Ovary (tissue), 3 donors: ENCODE measurements around the gene NAPG.

Source experiments
- EP300 ChIP-seq: sonication (generic); formaldehyde crosslinking; IDR thresholded peaks from one replicate; pipeline ENCODE4 v1.6.1; 2017; ENCODE audit warnings: antibody characterized with exemption
- TF ChIP-seq, protein P1 (sequence below), 3 donors: fragments of 450-650 bp in 2 of 3; fragments of 200-600 bp in 1 of 3; IDR thresholded peaks; one replicate each; pipeline versions ENCODE4 v1.5.1 to v1.8.0; 2016 to 2022; ENCODE audit warnings: antibody characterized with exemption in 3 of 3, mild to moderate bottlenecking in 1 of 3
- donor health status: DM: no; HTN: no; CAD: no.

GRCh38 chr18:10497206-10497749 is 28.5 kb upstream of the NAPG start:
- TF ChIP-seq, protein P1, sequence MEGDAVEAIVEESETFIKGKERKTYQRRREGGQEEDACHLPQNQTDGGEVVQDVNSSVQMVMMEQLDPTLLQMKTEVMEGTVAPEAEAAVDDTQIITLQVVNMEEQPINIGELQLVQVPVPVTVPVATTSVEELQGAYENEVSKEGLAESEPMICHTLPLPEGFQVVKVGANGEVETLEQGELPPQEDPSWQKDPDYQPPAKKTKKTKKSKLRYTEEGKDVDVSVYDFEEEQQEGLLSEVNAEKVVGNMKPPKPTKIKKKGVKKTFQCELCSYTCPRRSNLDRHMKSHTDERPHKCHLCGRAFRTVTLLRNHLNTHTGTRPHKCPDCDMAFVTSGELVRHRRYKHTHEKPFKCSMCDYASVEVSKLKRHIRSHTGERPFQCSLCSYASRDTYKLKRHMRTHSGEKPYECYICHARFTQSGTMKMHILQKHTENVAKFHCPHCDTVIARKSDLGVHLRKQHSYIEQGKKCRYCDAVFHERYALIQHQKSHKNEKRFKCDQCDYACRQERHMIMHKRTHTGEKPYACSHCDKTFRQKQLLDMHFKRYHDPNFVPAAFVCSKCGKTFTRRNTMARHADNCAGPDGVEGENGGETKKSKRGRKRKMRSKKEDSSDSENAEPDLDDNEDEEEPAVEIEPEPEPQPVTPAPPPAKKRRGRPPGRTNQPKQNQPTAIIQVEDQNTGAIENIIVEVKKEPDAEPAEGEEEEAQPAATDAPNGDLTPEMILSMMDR (IDR thresholded peaks at IDR 0.05) = no peak
- TF ChIP-seq EP300 = no peak
